ENCODE data around the gene QDPR.

The QDPR gene

DNA sequence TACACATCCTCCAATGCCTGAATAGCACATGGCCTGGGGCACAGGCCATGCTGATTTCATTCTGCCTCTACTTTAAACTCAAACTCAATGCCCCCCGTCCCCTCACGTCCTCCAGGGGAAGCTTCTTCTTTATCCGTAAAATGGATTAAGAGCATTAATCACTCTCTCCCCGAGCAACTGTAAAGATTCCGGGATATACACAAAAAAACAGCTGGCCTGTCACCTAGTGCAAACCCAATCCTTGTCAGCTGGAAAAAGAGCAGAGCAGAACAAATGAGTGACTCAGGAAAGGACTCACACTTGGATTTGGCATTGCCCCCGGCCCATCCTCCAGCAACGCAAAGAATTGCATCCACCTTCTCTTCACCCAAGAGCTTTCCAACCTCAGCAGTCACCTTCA is 7.8 kb downstream of the QDPR start:
- H3K27ac ChIP-seq, result no peak overlapping the region
- TF ChIP-seq, protein P1, sequence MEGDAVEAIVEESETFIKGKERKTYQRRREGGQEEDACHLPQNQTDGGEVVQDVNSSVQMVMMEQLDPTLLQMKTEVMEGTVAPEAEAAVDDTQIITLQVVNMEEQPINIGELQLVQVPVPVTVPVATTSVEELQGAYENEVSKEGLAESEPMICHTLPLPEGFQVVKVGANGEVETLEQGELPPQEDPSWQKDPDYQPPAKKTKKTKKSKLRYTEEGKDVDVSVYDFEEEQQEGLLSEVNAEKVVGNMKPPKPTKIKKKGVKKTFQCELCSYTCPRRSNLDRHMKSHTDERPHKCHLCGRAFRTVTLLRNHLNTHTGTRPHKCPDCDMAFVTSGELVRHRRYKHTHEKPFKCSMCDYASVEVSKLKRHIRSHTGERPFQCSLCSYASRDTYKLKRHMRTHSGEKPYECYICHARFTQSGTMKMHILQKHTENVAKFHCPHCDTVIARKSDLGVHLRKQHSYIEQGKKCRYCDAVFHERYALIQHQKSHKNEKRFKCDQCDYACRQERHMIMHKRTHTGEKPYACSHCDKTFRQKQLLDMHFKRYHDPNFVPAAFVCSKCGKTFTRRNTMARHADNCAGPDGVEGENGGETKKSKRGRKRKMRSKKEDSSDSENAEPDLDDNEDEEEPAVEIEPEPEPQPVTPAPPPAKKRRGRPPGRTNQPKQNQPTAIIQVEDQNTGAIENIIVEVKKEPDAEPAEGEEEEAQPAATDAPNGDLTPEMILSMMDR (IDR thresholded peaks at IDR 0.05), result no peak
- no peak for DNase-seq (ENCODE audit: low spot score)
- no peak overlapping the region for H3K4me3 ChIP-seq

- TF ChIP-seq, protein P1 (IDR thresholded peaks at IDR 0.05), result no peak
- no peak overlapping the region for H3K27ac ChIP-seq
- no peak overlapping the region for H3K4me3 ChIP-seq
- no peak for DNase-seq (ENCODE audit: low spot score)
Observed at GRCh38 chr4:17502756-17503155, 9.1 kb downstream of the QDPR start.

DNA sequence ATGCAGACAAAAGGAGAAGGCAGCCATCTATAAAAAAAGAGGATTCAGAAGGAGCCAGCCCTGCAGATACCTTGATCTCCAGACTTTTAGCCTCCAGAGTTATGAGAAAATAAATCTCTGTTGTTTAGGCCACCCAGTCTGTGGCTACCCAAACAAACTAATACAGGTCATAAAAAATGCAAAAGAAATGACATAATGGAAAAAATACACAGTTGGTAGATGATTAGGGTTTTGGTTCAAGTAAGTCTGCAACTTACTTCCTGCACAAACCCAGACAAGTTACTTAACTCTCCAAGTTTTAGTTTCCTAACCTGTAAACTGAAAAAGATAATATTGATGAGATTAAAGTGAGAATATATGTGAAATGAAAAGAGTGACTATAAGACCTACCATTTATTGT is 11.3 kb downstream of the QDPR start:
- Histone ChIP-seq H3K4me3 (no peak overlapping the region), H3K27ac (no peak overlapping the region)
- DNase-seq (ENCODE audit: low spot score), result no peak
- TF ChIP-seq, protein P1 (IDR thresholded peaks at IDR 0.05), result no peak

DNA sequence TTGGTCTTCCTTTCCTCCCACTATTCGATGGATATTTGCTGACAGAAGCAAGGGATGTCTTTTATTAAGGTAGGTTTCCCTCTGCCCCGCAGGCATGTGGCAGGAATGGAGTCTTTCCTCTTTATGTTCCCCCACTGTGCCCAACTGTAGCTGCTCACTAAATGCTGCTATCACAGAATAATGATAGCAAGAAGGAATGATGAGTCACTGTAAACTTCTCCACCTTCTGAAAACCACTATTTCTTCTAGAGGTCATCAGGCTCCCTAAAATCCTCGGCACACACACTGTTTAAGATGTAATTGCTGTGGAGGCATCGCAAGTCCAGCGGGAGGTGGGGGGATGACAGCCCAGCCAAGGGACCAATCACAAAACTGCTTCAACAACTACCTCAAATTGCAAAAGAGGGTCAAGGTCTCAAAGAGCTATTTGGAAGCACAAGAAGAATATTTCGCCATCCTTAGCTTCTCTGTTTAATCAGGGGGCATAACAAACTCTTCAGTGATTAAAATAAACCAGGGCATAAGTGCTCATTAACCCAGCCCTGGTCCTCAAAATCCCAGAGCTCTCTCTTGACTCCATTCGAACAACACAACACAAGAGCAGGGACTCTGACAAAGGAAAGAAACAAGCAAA is 13.9 kb downstream of the QDPR start:
- TF ChIP-seq, protein P1 (IDR thresholded peaks at IDR 0.05), result no peak
- no peak overlapping the region for H3K4me3 ChIP-seq
- no peak overlapping the region for H3K27ac ChIP-seq
- DNase-seq (ENCODE audit: low spot score), result no peak

DNA sequence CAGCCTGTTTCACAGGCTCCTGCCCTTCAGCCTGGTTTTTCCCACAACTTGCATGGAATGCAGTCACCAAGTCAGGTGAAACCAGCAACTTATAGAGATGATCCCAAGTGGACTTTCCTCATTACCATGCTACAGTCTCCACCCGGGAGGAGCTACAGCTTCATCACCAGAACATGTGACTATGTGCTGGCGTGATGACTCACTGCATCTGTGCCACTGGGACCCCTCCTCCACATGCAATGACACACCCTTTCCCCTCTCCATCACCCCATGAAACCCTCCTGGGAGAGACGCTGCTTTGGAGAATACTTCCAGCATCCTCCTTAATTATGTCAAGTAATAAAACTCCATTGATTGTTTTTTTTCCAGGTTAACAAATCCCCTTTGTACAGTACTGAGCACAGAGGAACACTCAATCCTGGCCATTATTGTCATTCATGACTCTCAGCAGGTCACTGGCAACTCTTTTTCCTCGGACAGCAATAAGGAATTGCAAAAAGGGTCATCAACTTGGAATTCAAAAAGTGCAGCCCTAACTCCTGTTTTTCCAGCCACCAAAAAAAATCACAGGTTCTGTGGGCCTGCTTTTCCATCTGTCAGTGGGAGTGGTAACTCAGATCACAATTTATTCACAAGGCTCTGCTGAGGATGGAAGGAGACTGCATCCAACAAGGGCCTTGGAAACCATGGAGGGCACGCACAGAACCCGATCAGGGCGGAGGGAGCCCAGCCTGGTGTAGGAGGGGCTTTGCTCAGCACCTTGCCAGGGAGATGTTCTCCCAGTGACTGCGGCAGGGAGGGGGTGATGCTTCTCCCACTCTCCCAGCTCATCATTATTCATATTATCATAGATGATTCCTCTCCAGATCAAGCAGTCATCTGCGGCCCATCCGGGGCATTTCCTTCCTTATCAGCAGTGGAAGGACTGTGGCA is 17.4 kb downstream of the QDPR start:
- DNase-seq (ENCODE audit: low spot score), result no peak
- no peak overlapping the region for H3K27ac ChIP-seq
- TF ChIP-seq, protein P1 (IDR thresholded peaks at IDR 0.05), result no peak
- no peak overlapping the region for H3K4me3 ChIP-seq

DNA sequence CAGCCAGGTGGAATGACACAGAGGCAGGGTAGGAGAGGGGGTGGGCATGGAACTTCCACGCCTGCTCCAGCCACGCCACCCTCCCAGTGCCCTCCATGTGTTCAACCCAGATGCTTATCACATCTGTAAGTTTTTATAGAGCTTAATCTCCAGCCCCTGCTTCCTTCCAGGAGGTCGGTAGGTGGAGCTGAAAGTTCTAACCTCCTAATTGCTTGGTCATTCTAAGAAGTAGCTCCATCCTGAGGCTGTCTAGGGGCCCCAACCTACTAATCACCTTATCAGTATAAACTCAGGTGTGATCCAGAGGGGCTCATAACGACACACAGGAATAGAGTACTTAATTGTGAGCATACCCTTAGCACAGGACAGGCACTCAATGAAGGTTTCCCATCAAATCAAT is 18.3 kb downstream of the QDPR start:
- no peak overlapping the region for H3K4me3 ChIP-seq
- TF ChIP-seq, protein P1 (IDR thresholded peaks at IDR 0.05), result no peak
- no peak for DNase-seq (ENCODE audit: low spot score)
- H3K27ac ChIP-seq, result no peak overlapping the region

Data from coronary artery (tissue), 2 donors.